ENCODE data around the gene VIT.

The VIT gene

DNA sequence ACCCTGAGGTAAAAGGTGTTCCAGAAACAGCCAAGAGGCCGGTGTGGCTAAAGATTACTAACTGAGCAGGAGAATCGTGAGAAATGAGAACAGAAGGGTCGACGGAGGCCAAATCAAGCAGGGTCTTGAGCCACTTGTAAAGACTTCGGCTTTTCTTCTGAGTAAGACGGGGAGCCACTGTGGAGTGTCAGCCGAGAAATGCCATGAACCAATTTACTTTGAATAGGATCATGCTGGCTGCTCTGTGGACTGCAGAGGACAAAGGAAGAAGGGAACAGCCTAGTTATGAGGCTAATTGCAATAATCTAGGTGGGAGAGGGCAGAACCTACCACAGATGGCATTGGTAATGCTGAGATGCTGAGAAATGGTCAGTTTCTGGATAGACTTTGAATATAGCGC lies 16.8 kb downstream of the VIT start:
- no peak for DNase-seq

DNA sequence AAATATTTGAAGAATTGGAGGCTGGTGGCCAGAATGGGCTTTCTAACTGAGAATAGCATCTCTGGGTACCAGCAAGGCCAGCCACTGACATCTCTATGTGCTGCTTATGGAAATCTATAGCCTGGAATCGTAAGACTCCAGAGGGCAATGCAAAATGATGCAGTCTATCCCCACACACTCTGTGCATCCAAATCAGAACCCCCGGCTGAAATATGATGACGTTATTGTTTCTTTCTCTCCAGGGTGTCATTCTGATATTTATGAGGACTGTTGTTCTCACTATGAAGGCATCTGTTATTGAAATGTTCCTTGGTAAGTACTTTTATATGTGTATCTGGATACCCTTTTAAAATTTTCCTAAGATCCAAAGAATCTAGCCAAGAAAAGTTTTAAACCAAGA lies 19.6 kb downstream of the VIT start:
- no peak for DNase-seq

GRCh38 chr2:36717603-36718266 lies 21.2 kb downstream of the VIT start:
- DNase-seq: no peak

DNA sequence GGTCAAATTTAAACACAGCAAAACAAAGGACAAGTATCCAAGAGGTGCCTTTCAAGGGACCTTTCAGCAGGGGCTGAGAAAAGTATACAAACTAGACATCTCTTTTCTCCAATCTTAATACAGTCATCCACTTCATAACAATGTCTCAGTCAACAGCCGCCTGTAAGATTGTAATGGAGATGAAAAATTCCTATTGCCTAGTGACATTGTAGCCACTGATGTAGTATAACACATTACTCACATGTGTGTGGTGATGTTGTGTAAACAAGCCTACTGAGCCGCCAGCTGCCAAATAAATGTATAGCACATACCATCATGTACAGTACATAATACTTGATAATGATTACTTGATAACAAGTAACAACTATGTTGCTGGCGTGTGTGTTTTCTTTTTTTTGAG lies 31.0 kb downstream of the VIT start:
- no peak for DNase-seq

DNA sequence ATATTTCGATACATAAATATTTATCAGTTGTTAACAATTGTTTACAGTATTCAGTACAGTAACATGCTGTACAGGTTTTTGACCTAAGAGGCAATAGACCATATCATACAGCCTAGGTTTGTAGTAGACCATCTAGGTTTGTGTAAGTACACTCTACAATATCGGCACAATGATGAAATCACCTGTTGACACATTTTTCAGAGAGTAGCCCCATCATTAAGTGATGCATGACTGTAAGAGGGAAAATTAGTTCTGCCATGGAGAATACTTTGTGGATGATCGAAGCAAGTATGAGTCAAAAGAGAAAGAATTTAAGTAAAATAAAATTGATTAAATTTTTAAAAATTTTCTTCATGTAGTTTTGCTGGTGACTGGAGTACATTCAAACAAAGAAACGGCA lies 32.6 kb downstream of the VIT start:
- no peak for DNase-seq

DNA sequence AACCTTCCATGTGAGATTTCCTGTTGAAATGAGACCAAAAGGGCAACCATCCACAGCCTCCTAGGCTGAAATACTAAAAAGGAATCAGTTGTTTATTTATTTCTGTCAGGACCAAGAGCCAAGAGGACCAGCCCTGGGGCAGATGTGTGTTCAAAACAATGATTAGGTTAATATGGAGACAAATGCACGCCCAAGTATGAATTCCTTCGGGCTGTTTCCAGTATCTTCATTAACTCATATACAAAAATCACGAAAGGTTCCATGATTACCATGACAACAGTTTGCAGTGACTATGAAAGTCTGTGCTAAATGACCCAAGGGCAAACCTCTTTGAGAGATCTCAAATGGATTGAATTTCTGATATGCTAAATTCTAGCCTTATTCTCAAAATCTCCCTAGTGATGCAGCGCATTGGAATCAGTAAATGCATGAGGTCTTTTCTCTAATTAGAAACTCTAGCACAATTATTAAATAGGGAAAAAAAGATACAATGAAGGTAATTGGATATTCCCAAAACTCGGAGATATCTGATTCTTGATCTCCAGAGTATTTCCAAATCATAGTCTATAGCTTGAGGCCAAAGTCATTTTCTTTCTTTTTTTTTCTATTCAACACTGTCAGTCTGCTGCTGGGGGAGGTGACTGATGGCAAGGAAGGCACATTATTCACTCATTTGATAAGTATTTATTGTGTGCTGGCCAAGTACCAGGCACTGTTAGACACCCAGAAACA lies 35.6 kb downstream of the VIT start:
- no peak for DNase-seq

- no peak for DNase-seq
Measured at GRCh38 chr2:36732673-36733036, 36.1 kb downstream of the VIT start.

- no peak for DNase-seq
Measured at GRCh38 chr2:36733215-36733614, 36.7 kb downstream of the VIT start.

GRCh38 chr2:36734304-36734703 lies 37.8 kb downstream of the VIT start:
- no peak for DNase-seq

GRCh38 chr2:36737131-36737750 lies 40.7 kb downstream of the VIT start:
- no peak for DNase-seq

GRCh38 chr2:36740061-36740460 lies 43.6 kb downstream of the VIT start:
- DNase-seq: no peak

DNA sequence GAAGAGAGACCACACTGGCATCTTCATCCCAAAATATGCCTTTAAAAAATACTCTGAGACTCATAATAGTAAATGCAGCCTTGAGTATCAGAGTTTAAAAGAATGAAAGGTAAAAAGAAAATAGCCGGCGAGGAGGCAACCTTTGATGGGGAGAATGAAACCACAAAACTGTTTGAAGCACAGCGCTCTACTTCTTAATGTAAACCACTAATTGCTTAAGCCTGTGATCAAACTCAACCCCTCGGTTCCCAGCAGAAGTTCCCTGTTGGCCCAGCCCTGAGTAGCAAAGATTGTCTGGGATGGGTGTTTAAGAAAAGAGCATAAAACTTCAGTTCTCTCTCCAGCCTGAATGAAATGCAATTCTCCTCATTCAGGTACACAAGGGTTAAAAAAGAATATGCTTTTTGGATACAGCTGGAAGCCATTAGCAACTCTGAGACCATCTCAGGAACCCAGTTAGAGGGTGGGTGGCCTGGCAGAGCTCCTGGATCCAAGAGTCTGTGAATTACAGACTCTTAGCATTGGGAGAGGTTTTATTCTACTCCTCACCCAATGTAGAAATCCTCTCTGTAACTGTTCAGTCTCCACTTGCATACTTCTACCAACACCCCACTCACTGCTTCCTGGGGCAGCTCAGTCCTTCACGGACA lies 44.8 kb downstream of the VIT start:
- no peak for DNase-seq

GRCh38 chr2:36743954-36744353 lies 47.4 kb downstream of the VIT start:
- no peak for DNase-seq

GRCh38 chr2:36748166-36748565 lies 51.7 kb downstream of the VIT start:
- DNase-seq: no peak

DNA sequence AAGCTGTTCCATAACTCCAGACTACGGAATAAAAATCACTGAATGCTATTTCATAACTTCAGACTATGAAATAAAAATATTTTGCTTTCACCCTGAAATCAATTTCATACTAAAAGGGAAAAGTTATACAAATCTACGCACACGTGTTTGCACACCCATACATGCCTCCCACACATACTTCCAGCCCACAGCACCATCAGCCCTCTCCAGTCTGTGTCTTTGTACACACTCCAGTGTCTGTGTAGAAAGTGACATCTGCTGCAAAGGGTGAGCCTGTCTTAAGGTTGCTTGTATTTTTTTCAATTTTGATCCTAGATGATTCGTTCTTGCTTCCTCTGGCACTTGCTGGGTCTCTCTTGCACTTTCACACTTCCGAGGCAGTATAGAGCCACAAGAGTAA lies 53.6 kb downstream of the VIT start:
- DNase-seq: no peak

DNA sequence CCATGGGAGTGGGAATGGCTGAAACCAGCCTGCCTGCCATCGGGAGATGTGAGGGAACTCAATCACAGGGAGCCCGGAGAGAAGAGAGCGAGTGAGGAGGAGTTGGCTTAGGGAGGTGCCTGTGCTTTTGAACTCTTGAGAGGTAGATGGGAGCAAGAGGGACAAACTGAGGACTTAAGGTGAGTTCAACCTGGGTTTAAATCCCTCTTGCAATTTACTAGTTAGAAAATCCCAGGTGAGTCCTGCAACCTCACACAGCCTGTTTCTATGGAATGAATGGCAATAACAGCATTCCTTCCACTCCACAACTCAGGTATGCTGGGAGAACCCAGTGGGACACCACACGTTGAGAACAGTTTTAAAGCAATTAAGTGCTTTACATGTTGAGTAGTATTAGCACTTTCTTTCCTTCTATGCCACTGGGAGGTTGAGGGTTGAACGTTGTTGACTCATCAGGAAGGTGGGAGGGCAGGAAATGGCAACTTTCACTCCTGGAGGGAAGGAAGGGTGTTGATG lies 57.3 kb downstream of the VIT start:
- DNase-seq: no peak

GRCh38 chr2:36754578-36754977 lies 58.1 kb downstream of the VIT start:
- DNase-seq: no peak

GRCh38 chr2:36756438-36756837 lies 59.9 kb downstream of the VIT start:
- DNase-seq: no peak

GRCh38 chr2:36762764-36763490 lies 66.4 kb downstream of the VIT start:
- no peak for DNase-seq

- no peak for DNase-seq
Measured at GRCh38 chr2:36769106-36769505, 72.6 kb downstream of the VIT start.

DNA sequence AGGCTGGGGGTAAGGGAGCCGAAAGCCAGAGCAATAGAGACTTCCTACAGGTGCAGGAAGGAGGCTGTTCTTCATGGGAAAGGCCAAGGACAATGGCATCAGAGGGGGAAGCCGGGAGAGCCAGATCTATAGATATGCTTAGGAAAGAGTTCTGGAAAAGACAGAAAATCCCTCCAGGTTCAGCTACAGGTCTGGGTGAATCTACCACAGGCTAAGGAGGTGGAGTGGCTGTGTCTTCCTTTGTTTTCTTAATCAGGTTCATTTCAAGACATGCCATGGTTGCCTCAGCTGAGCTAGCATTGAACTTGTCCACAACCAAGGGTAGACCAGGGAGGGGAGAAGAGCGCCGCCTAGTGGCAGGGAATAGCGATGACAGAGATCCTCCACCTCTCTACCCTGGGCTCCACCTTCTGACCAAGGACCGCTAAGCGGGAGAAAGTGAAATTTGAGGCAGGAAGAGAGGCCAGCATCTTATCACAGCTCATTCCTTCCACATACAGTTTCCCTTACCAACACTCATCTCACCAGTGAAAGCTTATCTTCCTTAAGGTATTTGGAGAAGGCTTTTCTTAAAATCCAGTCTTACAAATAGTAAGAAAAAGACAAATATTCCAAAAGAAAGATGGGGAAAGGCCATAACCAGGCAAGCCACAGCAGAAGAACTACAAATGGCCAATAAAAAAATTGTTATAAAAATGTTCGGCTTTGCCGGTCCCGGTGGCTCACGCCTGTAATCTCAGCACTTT lies 74.2 kb downstream of the VIT start:
- DNase-seq: peak; percentile 56

- no peak for DNase-seq
Measured at GRCh38 chr2:36771671-36772070, 75.2 kb downstream of the VIT start.

Measured in RPMI8226 (cell line).